Measurements from ENCODE around the gene SCAMP3.

DNA sequence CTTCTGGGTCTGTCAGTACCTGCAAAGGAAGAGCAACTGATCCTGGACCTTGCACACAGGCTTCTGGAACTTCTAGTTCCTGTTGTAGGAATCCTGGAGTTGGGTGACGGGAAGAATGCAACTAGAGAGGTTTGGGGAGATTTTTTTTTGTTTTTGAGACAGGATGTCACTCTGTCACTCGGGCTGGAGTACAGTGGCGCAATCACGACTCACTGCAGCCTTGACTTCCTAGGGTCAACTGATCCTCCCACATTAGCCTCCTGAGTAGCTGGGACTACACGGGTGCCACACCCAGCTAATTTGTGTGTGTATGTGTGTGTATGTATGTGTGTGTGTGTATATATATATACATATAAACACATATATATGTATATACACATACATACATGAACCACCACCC, 25.7 kb downstream of the SCAMP3 start:
- TF ChIP-seq POLR2A (IDR thresholded peaks at IDR 0.05): no peak
- TF ChIP-seq, protein P1, sequence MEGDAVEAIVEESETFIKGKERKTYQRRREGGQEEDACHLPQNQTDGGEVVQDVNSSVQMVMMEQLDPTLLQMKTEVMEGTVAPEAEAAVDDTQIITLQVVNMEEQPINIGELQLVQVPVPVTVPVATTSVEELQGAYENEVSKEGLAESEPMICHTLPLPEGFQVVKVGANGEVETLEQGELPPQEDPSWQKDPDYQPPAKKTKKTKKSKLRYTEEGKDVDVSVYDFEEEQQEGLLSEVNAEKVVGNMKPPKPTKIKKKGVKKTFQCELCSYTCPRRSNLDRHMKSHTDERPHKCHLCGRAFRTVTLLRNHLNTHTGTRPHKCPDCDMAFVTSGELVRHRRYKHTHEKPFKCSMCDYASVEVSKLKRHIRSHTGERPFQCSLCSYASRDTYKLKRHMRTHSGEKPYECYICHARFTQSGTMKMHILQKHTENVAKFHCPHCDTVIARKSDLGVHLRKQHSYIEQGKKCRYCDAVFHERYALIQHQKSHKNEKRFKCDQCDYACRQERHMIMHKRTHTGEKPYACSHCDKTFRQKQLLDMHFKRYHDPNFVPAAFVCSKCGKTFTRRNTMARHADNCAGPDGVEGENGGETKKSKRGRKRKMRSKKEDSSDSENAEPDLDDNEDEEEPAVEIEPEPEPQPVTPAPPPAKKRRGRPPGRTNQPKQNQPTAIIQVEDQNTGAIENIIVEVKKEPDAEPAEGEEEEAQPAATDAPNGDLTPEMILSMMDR (IDR thresholded peaks at IDR 0.05): no peak

Measured in tibial nerve (tissue), 3 donors.